ENCODE data around the gene PRCC. TPM values are rescaled to one million over a fixed set of nuclear protein-coding genes. Genes with fewer than 3 reads are reported as not detected.

PRCC gene
- total RNA-seq, 4 donors from 2014 or later, result 34.8 to 57.9 (median 43.6) TPM

- Histone ChIP-seq H3K36me3 (peaks cover 18 to 20% of the 10 kb centered on the region in 2 donors), H3K27ac (peak within 1 kb of the TSS; percentile 76 to 93 (median 87)), H3K4me1 (peaks cover 18 to 19% of the 10 kb centered on the region in 2 donors), H3K9me3 (no peaks in the 10 kb centered on the region), H3K27me3 (no peaks in the 10 kb centered on the region), H3K4me3 (replicated peaks in 1 of 3) (peak within 1 kb of the TSS; percentile 34 to 98 (median 53))
- TF ChIP-seq POLR2A (IDR thresholded peaks at IDR 0.05), result peak in 1 of 2 donors; percentile 46
- peak in 1 of 6 experiments; percentile 17 for TF ChIP-seq CTCF (IDR thresholded peaks at IDR 0.05)
- WGBS, 2 donors, result 1% methylated on average over 25 to 31 of the region's 38 CpGs
- intact Hi-C loops (cut with DNase I), result no loop called here
- DNase-seq, result peak; percentile 98 to 99
Observed at GRCh38 chr1:156740741-156741480, 26.4 kb upstream of the PRCC start, which contains the start of gene MRPL24. MRPL24 (minus strand) TSS chr1:156741088; CDS start chr1:156738704, 2,384 bp downstream.

GRCh38 chr1:156741481-156741983, 25.8 kb upstream of the PRCC start:
- Histone ChIP-seq H3K4me1 (peaks cover 25% of the 10 kb centered on the region in 2 donors), H3K36me3 (peaks cover 18% of the 10 kb centered on the region in 2 donors)
- intact Hi-C loops (cut with DNase I), result no loop called here

GRCh38 chr1:156742017-156742416, 25.3 kb upstream of the PRCC start:
- H3K4me3 ChIP-seq (replicated peaks in 1 of 3), result no peak overlapping the region
- H3K9me3 ChIP-seq, result no peaks in the 10 kb centered on the region
- WGBS, 2 donors, result 70 to 88% methylated on average over 3 of the region's 3 CpGs
- intact Hi-C loops (cut with DNase I), result no loop called here
- H3K27me3 ChIP-seq, result no peaks in the 10 kb centered on the region
- DNase-seq, result no peak
- TF ChIP-seq CTCF (IDR thresholded peaks at IDR 0.05) (no peak), POLR2A (IDR thresholded peaks at IDR 0.05) (no peak)
- peaks cover 13 to 18% of the 10 kb centered on the region in 2 donors for H3K36me3 ChIP-seq
- H3K27ac ChIP-seq, result peak overlapping the region in 1 of 3 donors; percentile 87
- peaks cover 26 to 28% of the 10 kb centered on the region in 2 donors for H3K4me1 ChIP-seq

More at GRCh38 chr1:156741481-156741983, 25.8 kb upstream of the PRCC start:
- TF ChIP-seq POLR2A (IDR thresholded peaks at IDR 0.05) (no peak), CTCF (IDR thresholded peaks at IDR 0.05) (no peak)
- Histone ChIP-seq H3K27me3 (no peaks in the 10 kb centered on the region), H3K9me3 (no peaks in the 10 kb centered on the region), H3K4me3 (replicated peaks in 1 of 3) (peak overlapping the region in 1 of 3 donors; percentile 53), H3K27ac (peak overlapping the region; percentile 76 to 93 (median 87))
- 51 to 55% methylated on average over 8 of the region's 8 CpGs for WGBS, 2 donors
- no peak for DNase-seq

- intact Hi-C loops (cut with DNase I), result no loop called here
- WGBS, 2 donors, result 98 to 99% methylated on average over 4 of the region's 4 CpGs
- peaks cover 32 to 34% of the 10 kb centered on the region in 2 donors for H3K4me1 ChIP-seq
- TF ChIP-seq CTCF (IDR thresholded peaks at IDR 0.05) (no peak), POLR2A (IDR thresholded peaks at IDR 0.05) (no peak)
- no peaks in the 10 kb centered on the region for H3K9me3 ChIP-seq
- H3K4me3 ChIP-seq (replicated peaks in 1 of 3), result no peak overlapping the region
- H3K27me3 ChIP-seq, result no peaks in the 10 kb centered on the region
- no peak for DNase-seq
- peaks cover 9 to 18% of the 10 kb centered on the region in 2 donors for H3K36me3 ChIP-seq
- no peak overlapping the region for H3K27ac ChIP-seq
Observed at GRCh38 chr1:156742801-156743200, 24.5 kb upstream of the PRCC start.

All from thyroid gland (tissue), 4 donors.